HG02885 (cell line): ENCODE data around the gene PRR19.
"Not testable (repeated sequence)": the region's sequence is repeated elsewhere in the genome, so short reads cannot be mapped to it uniquely, and the experiment has no call there.

Source experiments
- ATAC-seq: cut with Tn5 transposase; IDR thresholded peaks from one replicate; pipeline ENCODE4 v1.9.1; 2021; ENCODE audit warnings: mild to moderate bottlenecking; ENCODE audit not compliant: unreplicated experiment, poor library complexity

Gene PRR19

DNA sequence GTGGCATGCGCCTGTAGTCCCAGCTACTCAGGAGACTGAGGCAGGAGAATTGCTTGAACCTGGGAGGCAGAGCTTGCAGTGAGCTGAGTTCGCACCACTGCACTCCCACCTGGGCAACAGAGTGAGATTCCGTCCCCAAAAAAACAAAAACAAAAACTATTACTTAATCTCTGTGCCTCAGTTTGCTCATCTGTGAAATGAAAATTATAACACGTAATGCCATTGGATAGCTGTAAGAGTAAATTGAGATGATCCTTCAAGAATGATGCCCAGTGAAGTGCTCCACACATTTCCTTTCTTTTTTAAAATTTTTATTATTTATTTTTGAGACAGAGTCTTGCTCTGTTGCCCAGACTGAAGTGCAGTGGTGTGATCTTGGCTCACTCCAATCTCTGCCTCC, 38.0 kb downstream of the PRR19 start:
- not testable (repeated sequence) for ATAC-seq

DNA sequence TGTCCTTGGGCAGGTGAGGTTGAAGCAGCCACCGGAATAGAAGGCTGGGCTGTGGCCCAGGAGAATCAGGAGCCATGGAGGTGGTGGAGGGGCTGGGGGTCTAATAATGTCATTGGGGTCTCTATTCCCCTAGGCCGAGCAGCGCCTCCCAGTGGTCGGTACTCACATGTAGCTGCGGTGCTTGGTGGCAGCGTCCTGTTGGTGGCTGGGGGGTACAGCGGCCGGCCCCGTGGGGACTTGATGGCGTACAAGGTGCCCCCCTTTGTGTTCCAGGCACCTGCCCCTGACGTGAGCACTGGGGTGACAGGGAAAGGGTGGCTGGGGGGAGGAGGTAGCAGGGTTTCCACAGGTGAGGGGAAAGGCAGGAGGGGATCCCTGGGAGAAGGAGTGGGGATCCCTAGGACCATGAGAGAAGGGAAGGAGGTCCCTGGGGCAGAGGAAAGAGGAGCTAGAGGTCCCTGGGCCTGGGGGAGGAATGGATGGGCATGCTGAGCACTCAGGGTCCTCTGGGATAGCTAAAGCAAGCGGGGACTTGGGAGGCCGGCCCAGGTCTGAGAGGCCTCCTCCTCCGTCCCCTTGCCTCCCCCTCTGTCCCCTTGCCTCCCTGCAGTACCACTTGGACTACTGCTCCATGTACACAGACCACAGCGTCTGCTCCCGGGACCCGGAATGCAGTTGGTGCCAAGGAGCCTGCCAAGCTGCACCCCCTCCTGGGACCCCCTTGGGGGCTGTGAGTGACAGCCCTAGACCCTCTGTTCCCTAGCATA, 41.6 kb downstream of the PRR19 start:
- no peak for ATAC-seq

DNA sequence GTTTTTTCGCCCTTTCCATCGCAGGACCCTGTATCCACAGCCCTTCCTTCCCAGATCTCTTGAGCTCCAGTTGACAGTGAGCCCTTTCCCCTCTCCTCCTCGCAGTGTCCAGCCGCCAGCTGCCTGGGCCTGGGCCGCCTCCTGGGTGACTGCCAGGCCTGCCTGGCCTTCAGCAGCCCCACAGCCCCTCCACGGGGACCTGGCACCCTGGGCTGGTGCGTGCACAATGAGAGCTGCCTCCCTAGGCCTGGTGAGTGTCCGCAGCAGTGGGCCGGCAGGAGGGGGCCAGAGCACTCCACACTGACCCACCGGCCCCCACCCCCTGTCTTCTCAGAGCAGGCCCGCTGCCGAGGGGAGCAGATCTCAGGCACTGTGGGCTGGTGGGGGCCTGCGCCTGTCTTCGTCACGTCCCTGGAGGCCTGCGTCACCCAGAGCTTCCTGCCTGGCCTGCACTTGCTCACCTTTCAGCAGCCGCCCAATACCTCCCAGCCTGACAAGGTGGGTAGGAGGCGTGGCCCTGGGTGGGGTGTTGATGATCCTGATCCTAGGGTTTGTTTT, 42.5 kb downstream of the PRR19 start:
- no peak for ATAC-seq

DNA sequence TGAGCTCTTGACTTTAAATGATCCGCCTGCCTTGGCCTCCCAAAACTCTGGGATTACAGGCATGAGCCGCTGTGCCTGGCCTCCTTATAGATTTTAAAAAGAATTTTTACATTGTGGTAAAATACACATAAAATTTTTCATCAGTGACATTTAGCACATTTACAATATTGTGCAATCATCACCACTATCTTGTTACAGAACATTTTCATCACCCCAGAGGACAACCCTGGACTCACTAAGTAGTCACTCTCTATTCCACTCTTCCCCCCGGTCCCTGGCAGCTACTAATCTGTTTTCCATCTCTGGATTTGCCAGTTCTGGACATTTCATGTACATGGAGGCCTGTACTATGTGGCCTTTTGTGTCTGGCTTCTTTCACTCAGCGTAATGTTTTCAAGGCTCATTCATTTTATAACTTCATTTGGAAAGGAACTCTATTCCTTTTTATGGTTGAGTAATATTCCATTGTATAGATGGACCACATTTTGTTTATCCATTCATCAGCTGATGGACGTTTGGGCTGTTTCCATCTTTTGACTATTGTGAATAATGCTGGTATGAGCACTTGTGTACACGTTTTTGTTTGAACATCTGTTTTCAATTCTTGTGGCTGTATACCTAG, 43.4 kb downstream of the PRR19 start:
- no peak for ATAC-seq

DNA sequence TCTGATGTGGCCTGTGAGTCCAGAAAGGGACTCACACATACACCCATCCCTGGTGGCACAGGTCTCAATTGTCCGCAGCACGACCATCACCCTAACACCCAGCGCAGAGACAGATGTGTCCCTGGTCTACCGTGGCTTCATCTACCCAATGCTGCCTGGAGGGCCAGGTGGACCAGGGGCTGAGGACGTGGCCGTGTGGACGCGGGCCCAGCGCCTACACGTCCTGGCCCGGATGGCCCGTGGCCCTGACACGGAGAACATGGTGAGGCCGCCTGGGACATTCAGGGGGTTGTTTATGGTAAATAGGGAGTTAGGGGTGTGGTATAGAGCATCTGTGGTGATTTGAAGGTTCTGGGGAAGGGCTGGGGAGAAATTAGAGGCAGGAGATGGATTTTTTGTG, 46.3 kb downstream of the PRR19 start:
- no peak for ATAC-seq

DNA sequence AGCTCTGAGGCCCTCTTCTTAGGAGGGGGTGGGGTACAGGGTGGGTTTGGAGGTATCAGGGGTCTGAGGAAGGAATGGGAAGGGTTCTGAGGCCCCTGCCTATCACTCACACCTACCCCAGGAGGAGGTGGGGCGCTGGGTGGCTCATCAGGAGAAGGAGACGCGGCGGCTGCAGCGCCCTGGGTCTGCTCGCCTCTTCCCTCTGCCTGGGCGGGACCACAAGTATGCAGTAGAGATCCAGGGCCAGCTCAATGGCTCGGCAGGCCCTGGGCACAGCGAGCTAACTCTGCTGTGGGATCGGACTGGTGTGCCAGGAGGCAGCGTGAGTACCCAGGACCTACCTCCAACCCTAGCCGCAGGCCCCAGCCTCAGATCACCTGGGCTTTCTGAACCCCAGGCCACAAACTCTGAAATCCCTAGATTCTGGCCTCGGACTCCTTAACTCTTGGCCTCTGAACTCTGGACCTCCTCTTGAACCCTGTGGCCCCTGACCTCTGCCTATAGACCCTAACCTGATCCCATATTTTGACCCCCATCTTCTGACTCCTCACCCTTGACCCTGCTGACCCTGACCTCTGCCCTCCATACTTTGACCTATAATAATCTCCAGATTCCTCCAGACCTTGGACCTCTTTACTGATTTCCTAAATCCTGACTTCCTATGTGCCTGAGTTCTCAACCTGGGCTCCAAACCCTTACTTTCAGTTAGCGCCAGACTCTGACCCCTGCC, 47.6 kb downstream of the PRR19 start:
- no peak for ATAC-seq

DNA sequence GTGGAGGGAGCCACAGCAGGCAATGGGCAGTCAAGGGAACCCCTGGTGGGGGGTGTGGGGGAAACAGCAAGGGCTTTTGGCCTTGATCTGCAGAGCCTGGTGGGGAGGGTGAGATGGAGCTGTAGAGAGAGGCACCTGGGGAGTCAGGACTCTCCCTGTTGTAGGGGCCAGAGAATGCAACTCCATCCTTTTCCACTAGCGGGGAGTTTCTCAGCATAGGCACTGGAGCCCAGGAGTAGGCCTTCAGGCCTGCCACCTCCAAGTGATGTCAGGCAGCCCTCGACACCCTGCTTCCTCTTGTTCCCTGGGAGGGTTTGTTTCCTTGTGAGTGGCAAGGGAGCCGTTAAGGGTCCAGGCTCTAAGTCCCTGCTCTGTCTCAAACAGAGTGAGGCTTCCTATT, 48.5 kb downstream of the PRR19 start:
- ATAC-seq, result no peak

DNA sequence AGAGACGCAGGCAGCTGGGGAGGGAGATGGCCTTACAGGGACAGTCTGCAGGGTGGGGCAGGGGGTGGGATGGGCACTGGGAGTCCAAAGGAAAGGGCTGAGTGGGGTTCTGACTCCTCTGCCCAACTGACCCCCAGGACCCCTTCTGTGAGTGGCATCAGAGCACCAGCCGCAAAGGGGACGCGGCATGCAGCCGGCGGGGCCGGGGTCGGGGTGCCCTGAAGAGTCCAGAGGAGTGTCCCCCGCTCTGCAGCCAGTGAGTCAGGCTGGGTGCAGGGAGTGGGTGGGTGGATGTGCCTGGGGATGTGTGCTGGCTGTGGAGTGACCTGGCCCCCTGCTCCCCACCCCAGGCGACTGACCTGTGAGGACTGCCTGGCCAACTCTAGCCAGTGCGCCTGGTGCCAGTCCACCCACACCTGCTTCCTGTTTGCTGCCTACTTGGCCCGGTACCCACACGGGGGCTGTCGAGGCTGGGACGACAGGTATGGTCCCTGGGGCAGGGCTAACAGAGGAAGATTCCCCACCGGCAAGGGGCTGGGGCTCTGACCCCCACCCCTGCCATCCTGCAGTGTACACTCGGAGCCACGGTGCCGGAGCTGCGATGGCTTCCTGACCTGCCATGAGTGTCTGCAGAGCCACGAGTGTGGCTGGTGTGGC, 49.3 kb downstream of the PRR19 start:
- no peak for ATAC-seq

DNA sequence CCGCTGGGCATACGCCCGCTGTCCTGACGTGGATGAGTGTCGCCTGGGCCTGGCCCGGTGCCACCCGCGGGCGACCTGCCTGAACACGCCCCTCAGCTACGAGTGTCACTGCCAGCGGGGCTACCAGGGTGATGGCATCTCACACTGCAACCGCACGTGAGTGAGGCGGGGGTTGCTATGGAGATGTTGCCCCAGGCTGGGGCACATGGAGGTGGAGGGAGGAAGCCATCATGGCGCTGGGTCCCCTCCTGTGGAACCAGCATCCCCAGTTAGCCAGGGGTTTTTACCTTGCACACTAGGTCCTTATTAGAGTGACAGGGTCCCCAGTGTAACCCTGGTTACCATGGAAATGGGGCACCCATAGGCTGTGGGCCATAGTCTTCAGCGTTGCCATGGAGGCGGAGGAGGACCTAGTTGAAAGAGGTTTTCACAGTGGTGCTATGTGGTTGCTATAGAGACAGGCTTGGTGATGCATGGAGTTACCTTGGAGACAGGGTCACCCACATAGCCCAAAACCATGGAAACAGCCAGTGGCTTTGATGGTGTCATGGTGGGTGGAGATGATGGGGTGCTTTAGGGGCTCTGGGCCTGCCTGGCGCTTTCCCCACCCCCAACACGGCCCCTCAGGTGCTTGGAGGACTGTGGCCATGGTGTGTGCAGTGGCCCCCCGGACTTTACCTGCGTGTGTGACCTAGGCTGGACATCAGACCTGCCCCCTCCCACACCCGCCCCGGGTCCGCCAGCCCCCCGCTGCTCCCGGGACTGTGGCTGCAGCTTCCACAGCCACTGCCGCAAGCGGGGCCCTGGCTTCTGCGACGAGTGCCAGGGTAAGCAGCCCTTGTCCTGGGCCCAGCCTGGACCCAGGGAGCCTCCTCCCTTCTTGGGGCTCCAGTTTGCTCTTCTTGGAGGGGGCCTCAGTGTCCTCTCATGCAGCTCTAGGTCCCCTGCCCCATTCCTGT, 50.6 kb downstream of the PRR19 start:
- ATAC-seq, result no peak

DNA sequence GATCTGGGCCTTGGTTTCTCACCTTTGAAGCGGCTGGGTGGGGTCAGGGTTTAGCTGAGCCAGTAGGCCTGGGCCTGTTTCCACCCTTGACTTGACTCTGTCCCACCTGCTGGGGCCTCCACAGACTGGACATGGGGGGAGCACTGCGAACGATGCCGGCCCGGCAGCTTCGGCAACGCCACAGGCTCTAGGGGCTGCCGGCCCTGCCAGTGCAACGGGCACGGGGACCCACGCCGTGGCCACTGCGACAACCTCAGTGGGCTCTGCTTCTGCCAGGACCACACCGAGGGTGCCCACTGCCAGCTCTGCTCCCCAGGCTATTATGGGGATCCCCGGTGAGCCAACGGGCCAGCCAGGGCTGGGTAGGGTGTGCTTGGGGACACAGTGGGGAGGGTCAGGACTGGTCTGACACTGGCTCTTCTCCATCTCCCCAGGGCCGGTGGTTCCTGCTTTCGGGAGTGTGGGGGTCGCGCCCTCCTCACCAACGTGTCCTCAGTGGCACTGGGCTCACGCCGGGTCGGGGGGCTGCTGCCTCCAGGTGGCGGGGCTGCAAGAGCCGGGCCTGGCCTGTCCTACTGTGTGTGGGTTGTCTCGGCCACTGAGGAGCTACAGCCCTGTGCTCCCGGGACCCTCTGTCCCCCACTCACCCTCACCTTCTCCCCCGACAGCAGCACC, 51.5 kb downstream of the PRR19 start:
- ATAC-seq, result no peak

DNA sequence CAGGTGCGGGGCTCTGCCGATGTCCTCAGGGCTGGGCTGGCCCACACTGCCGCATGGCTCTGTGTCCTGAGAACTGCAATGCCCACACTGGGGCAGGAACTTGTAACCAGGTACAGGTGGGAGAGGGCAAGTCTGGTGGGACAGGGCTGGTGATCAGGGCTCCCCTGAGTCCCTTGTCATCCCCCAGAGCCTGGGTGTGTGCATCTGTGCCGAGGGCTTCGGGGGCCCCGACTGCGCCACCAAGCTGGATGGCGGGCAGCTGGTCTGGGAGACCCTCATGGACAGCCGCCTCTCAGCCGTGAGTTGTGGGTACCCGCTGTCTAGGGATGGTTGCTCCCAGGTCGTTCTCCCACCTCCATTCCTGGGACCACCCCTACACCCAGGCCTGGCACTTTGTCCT, 54.0 kb downstream of the PRR19 start:
- no peak for ATAC-seq

DNA sequence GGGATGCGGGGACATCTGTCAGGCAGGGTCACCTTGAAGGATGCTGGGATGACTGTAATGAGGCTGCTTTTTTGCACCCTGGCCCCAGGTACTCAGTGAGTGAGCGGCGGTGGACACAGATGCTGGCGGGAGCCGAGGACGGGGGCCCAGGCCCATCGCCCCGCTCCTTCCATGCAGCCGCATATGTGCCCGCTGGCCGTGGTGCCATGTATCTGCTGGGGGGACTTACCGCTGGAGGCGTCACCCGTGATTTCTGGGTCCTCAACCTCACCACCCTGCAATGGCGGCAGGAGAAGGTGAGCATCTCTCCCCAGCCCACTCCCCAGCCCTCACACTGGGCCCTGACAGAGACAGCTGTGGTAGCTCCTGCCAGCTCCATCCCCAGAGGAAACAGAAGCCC, 54.8 kb downstream of the PRR19 start:
- ATAC-seq, result no peak

DNA sequence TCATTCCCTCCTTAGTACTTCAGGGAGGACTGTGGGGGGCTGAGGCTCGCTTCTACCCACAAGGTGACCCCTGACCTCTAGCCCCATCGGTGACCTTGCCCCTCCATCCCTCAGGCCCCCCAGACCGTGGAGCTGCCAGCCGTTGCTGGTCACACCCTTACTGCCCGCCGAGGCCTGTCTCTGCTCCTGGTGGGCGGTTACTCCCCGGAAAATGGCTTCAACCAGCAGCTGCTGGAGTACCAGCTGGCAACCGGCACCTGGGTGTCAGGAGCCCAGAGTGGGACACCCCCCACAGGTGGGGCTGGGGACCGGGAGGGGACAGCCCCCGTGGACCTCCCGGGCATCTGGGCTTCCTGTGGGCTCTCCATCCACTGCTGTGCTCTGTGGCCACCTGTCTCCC, 55.4 kb downstream of the PRR19 start:
- no peak for ATAC-seq
